OCI-LY7 (cell line): ENCODE measurements around the gene KIF17. TPM values are rescaled to one million over a fixed set of nuclear protein-coding genes. Genes with fewer than 3 reads are reported as not detected.

Experiments
- BruUV-seq: library from RNA; stranded (reverse); fragments of 400-500 nt; replicated peaks from 2 replicates; lab custom pipeline; 2021; lab: Mats Ljungman, UMichigan
- CTCF ChIA-PET: fragments of 300-600 bp; sonication (Branson Sonifier 250); formaldehyde crosslinking; loops from one replicate; lab custom pipeline; 2022; ENCODE audit warnings: antibody characterized with exemption; ENCODE audit not compliant: unreplicated experiment; lab: Charles Lee
- POLR2A ChIA-PET: fragments of 300-600 bp; sonication (Branson Sonifier 250); formaldehyde crosslinking; loops from one replicate; lab custom pipeline; 2022; ENCODE audit warnings: antibody characterized with exemption; lab: Charles Lee
- DNase-seq: peaks from one replicate; pipeline ENCODE4 v3.0.0-alpha.2; 2015; ENCODE audit warnings: low spot score
- H2AFZ ChIP-seq: fragments of 200-600 bp; sonication (generic), shearing (Covaris generic); 2 replicates; pipeline ENCODE4 v1.6.1; 2014; ENCODE audit warnings: mild to moderate bottlenecking, antibody characterized with exemption, low read length, moderate library complexity
- H3K27ac ChIP-seq: fragments of 200-600 bp; sonication (generic); 2 replicates; pipeline ENCODE4 v1.5.1; 2014; ENCODE audit warnings: mixed run types, low read depth, mild to moderate bottlenecking, moderate library complexity, low read length, inconsistent platforms; ENCODE audit not compliant: poor library complexity, severe bottlenecking
- H3K36me3 ChIP-seq: fragments of 200-600 bp; sonication (generic); 2 replicates; pipeline ENCODE4 v1.6.1; 2014; ENCODE audit warnings: mild to moderate bottlenecking, antibody characterized with exemption, low read length, moderate library complexity, mixed read lengths; ENCODE audit not compliant: insufficient read depth
- H3K4me1 ChIP-seq: fragments of 200-600 bp; sonication (generic); 2 replicates; pipeline ENCODE4 v1.5.1; 2014; ENCODE audit warnings: mild to moderate bottlenecking, low read length; ENCODE audit not compliant: insufficient read depth, poor library complexity, severe bottlenecking
- H3K4me2 ChIP-seq: fragments of 200-600 bp; sonication (generic); 2 replicates; pipeline ENCODE4 v1.6.1; 2014; ENCODE audit warnings: mild to moderate bottlenecking, low read length
- H3K4me3 ChIP-seq: fragments of 200-600 bp; sonication (generic); 2 replicates; pipeline ENCODE4 v1.5.1; 2014; ENCODE audit warnings: mild to moderate bottlenecking, low read depth, low read length; ENCODE audit not compliant: poor library complexity, severe bottlenecking
- H3K79me2 ChIP-seq: fragments of 200-600 bp; sonication (generic); 2 replicates; pipeline ENCODE4 v1.6.1; 2016; ENCODE audit warnings: low read depth, mild to moderate bottlenecking, low read length, moderate library complexity, mixed read lengths; ENCODE audit not compliant: insufficient read depth
- H3K9me2 ChIP-seq: fragments of 200-600 bp; sonication (generic); 2 replicates; pipeline ENCODE4 v1.6.1; 2016; ENCODE audit warnings: mild to moderate bottlenecking, low read length, mixed read lengths; ENCODE audit not compliant: insufficient read depth
- H3K9me3 ChIP-seq: fragments of 200-600 bp; sonication (generic); 2 replicates; pipeline ENCODE4 v1.6.1; 2014; ENCODE audit warnings: mild to moderate bottlenecking, mixed run types, low read length, mixed read lengths
- H4K20me1 ChIP-seq: fragments of 200-600 bp; sonication (generic); 2 replicates; pipeline ENCODE4 v1.6.1; 2014; ENCODE audit warnings: mild to moderate bottlenecking, antibody characterized with exemption, low read length, moderate library complexity, mixed read lengths; ENCODE audit not compliant: insufficient read depth
- CTCF ChIP-seq: fragments of 200-600 bp; sonication (generic); conservative IDR thresholded peaks from 2 replicates; pipeline ENCODE4 v1.5.1; 2014; ENCODE audit warnings: mild to moderate bottlenecking, antibody characterized with exemption, low read length, moderate library complexity, mixed read lengths
- EZH2phosphoT487 ChIP-seq: fragments of 200-600 bp; sonication (generic); IDR thresholded peaks from 2 replicates; pipeline ENCODE4 v1.6.1; 2018; ENCODE audit warnings: low read depth, borderline replicate concordance, mild to moderate bottlenecking, mixed run types, antibody characterized with exemption, low read length, moderate library complexity, mixed read lengths
- intact Hi-C: fragments of 100-400 bp; cut with micrococcal nuclease; formaldehyde crosslinking; loops from one replicate; pipeline ENCODE4 v1.10.0; 2022; ENCODE audit not compliant: unreplicated experiment
- total RNA-seq, 2 experiments: library from RNA; depleted of rRNA in 1 of 2; stranded (reverse); fragments of >200 nt in 1 of 2; shearing (Covaris generic) in 1 of 2; gene quantifications; 2 replicates each; pipeline ENCODE4 v1.2.3, GENCODE V29; 2014 to 2022

KIF17 gene
- total RNA-seq, 2 experiments from 2014 or later = 1.1 TPM; not detected in 1

GRCh38 chr1:20648438-20648837 lies 69.4 kb downstream of the KIF17 start:
- Histone ChIP-seq H3K27ac (no peak overlapping the region), H3K9me3 (no peaks in the 10 kb centered on the region), H4K20me1 (no peaks in the 10 kb centered on the region), H2AFZ (no peak overlapping the region), H3K4me1 (no peaks in the 10 kb centered on the region), H3K4me2 (no peak overlapping the region), H3K79me2 (no peaks in the 10 kb centered on the region), H3K4me3 (no peak overlapping the region), H3K9me2 (no peaks in the 10 kb centered on the region), H3K36me3 (peaks cover 50% of the 10 kb centered on the region)
- ChIA-PET POLR2A (interaction anchor here (1.1 kb wide), 1 partner anchor 15 kb away, joined by 4 read pairs; no protein-coding TSS in a partner anchor), CTCF (interaction anchor here (0.8 kb wide), 1 partner anchor 15 kb away, joined by 3 read pairs; no protein-coding TSS in a partner anchor)
- BruUV-seq = no TSS peak
- intact Hi-C loops = no loop called here
- DNase-seq = no peak
- no peak for TF ChIP-seq CTCF
- TF ChIP-seq EZH2phosphoT487 = no peak

DNA sequence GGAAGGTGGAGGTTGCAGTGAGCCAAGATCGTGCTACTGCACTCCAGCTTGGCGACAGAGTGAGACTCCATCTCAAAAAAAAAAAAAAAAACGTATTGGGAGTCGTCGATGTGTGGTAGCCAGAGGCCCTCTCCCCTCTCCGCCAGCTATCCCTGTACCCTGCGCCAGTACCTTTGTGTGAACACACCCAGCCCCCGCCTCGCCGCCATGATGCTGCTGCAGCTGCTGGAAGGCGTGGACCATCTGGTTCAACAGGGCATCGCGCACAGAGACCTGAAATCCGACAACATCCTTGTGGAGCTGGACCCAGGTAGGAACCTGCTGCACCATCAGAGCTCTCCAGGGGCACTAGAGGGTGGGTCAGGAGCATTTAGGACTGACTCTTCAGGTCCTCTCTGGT lies 72.4 kb downstream of the KIF17 start:
- H3K4me1 ChIP-seq = no peaks in the 10 kb centered on the region
- intact Hi-C loops = no loop called here
- no peaks in the 10 kb centered on the region for H3K9me3 ChIP-seq
- H3K36me3 ChIP-seq = peaks cover 22% of the 10 kb centered on the region
- ChIA-PET POLR2A (interaction anchor here (0.5 to 1.1 kb wide), 3 partner anchors 12 to 467 kb away, joined by 3 to 6 read pairs (median 3); partner anchors contain the start of gene DDOST), CTCF (no interaction called here)
- H3K4me3 ChIP-seq = no peak overlapping the region
- H4K20me1 ChIP-seq = no peaks in the 10 kb centered on the region
- H3K4me2 ChIP-seq = no peak overlapping the region
- H3K9me2 ChIP-seq = no peaks in the 10 kb centered on the region
- no peak overlapping the region for H3K27ac ChIP-seq
- BruUV-seq = no TSS peak
- no peak for DNase-seq
- no peak overlapping the region for H2AFZ ChIP-seq
- H3K79me2 ChIP-seq = no peaks in the 10 kb centered on the region
- TF ChIP-seq CTCF (no peak), EZH2phosphoT487 (no peak)

DNA sequence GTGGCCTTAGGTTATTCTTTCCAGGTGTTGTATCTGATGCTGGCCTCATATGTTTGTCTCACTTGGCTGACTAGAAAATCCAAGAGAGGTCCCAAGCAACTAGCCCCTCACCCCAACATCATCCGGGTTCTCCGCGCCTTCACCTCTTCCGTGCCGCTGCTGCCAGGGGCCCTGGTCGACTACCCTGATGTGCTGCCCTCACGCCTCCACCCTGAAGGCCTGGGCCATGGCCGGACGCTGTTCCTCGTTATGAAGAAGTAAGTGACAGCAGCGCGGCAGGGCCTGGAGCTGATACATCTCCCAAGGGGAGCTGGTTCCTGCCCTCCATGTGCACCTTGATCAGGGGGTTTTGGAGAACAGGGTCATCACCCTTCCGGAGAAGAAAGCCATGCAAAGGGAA lies 73.4 kb downstream of the KIF17 start:
- Histone ChIP-seq H2AFZ (no peak overlapping the region), H3K79me2 (no peaks in the 10 kb centered on the region), H3K9me2 (no peaks in the 10 kb centered on the region), H3K36me3 (peaks cover 14% of the 10 kb centered on the region), H4K20me1 (no peaks in the 10 kb centered on the region), H3K27ac (no peak overlapping the region), H3K4me2 (no peak overlapping the region), H3K4me3 (no peak overlapping the region), H3K4me1 (no peaks in the 10 kb centered on the region), H3K9me3 (no peaks in the 10 kb centered on the region)
- CTCF ChIA-PET = no interaction called here
- TF ChIP-seq EZH2phosphoT487 (no peak), CTCF (no peak)
- BruUV-seq = no TSS peak
- DNase-seq = no peak
- POLR2A ChIA-PET = no interaction called here
- intact Hi-C loops = no loop called here
